Neural cell (in vitro differentiated cells): ENCODE measurements around the gene NFU1.

ENCODE experiments used
- CTCF ChIP-seq: fragments of 450-650 bp; IDR thresholded peaks from 2 replicates; pipeline ENCODE4 v1.5.1; 2014; ENCODE audit warnings: antibody characterized with exemption, mild to moderate bottlenecking, moderate library complexity; ENCODE audit not compliant: poor library complexity, severe bottlenecking
- EP300 ChIP-seq: fragments of 450-650 bp; conservative IDR thresholded peaks from 2 replicates; pipeline ENCODE4 v1.6.1; 2014; ENCODE audit warnings: antibody characterized with exemption, mild to moderate bottlenecking, moderate library complexity; ENCODE audit not compliant: poor library complexity, severe bottlenecking
- SMC3 ChIP-seq: fragments of 450-650 bp; conservative IDR thresholded peaks from 2 replicates; pipeline ENCODE4 v1.6.1; 2014; ENCODE audit warnings: antibody characterized with exemption, mild to moderate bottlenecking, moderate library complexity; ENCODE audit not compliant: poor library complexity

DNA sequence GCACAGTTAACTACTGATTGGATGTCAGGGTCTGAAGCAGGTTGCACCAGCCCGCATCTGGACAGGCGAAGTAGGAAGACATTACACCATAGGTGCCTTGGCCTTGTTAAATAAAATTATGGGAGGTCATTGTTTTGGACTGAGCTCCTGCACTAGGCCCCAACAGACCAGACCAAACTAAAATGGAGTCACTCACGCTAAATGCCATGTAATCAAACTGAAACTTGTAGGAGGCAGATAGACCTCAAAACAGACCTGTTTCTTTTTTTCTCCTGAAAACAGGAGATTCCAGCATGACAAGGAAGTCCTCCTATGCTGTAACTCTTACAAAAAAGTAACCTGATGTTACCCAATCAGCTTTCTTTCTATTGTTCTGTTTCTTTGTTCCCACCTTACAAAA lies 15.5 kb upstream of the NFU1 start:
- TF ChIP-seq EP300 (no peak), CTCF (no peak), SMC3 (no peak)
